DMS 273 treated with DMSO at 0.1 percent for 48 hours (cell line): ENCODE measurements around the gene POLR3C.
"Not testable (repeated sequence)": the region's sequence is repeated elsewhere in the genome, so short reads cannot be mapped to it uniquely, and the experiment has no call there.

Source experiments
- DNase-seq: peaks from one replicate; lab custom pipeline; 2025; lab: John Stamatoyannopoulos, UW

The POLR3C gene

GRCh38 chr1:145822779-145823331 is 1.1 kb upstream of the POLR3C start:
- not testable (repeated sequence) for DNase-seq

DNA sequence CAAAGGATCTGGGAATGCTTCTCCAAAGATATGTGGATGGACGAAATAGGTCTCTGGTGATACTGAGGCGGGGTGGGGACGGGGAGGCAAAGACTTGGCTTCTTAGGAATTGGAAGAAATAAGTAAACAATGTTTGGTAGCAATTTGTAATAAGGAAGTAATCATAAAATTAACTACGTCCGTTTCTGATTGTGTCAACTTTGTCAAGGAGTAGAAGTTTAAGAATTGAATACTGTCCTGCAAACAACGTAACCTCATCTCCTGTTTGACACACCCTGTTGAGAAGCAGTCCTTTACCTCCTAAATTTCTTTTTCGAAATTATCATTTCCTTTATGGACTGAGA is 471 bp downstream of the POLR3C start:
- no peak for DNase-seq

GRCh38 chr1:145826030-145826429 is 2.0 kb downstream of the POLR3C start:
- no peak for DNase-seq

- no peak for DNase-seq
Observed at GRCh38 chr1:145827966-145828365, 4.0 kb downstream of the POLR3C start.

DNA sequence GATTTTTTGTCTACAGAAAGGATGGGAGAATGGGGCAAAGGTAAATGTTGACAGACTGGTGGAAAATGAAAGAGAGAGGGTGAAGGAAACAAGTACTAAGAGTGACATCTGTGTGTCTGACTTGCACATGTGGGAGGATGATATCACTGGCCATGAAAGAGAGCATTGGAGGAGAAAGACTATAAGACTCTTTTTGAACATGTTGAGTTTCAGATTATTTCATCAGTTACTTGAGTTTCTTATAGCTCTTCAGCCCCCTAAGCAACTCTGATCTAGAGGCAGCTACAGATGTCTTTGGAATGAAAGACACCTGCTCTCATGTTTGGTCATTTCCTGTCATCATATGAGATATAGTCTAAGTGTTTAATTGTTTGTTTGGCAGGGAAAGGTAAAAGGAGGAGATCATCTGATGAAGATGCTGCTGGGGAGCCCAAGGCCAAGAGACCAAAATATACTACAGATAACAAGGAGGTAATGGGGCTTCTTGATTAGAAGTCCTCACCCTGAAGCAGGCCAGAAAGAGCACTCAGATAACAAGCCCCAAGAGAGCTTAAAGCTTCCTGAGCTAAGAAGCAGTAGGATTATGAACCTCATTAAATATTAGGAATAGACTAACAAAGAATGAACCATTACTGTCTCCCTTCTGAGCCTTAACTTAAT is 4.5 kb downstream of the POLR3C start:
- DNase-seq = no peak

DNA sequence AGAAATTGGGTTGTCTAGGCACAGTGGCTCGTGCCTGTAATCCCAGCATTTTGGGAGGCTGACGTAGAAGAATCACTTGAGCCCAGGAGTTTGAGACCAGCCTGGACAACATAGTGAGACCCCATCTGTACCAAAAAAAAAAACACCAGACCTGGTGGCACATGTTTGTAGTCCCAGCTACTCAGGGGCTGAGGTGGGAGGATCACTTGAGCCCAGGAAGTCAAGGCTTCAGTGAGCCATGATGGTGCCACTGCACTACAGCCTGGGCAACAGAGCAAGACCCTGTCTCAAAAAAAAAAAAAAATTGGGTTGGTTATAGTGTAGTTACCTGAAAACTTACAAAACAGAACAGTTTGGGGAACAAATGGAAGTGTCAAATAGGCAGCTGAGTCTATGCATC is 6.8 kb downstream of the POLR3C start:
- not testable (repeated sequence) for DNase-seq

DNA sequence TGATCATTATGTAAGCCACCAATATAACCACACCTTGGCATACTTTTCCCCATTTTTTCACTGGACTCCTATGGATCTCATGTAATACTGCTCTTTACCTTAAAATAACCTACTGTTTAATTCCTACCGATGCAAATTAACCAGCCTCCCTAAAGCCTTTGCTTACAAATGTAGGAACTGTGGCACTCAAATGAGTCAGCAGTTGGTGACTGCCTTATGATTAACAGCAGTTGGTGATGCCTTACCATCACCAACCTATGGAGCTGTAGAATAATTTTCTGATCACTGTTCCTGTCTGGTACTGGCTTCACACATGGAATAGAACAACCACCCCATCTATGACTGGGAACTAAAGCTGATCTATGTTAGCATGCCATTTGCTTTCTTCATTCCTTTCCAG is 13.7 kb downstream of the POLR3C start:
- no peak for DNase-seq

DNA sequence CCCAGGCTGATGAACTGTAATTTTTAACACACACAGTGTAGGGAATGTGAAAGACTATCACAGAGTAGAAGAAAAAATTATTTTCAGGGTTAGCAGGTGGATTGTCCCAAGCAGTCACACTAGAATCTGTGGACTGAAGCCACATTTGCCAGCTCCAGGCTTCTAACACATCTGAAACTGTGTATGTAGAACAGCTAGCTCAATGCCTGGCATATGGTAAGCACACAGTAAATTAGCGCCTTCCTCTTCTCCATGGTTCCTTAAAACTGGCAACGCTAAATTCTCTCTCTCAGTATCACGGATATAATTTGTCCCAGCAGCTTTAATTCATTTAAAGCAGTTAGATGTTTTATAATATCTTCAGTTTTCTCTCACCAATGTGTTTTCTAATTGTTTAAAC is 19.0 kb downstream of the POLR3C start:
- DNase-seq = no peak

- peak; percentile 43 for DNase-seq
Observed at GRCh38 chr1:145845144-145845513, 21.1 kb downstream of the POLR3C start.

DNA sequence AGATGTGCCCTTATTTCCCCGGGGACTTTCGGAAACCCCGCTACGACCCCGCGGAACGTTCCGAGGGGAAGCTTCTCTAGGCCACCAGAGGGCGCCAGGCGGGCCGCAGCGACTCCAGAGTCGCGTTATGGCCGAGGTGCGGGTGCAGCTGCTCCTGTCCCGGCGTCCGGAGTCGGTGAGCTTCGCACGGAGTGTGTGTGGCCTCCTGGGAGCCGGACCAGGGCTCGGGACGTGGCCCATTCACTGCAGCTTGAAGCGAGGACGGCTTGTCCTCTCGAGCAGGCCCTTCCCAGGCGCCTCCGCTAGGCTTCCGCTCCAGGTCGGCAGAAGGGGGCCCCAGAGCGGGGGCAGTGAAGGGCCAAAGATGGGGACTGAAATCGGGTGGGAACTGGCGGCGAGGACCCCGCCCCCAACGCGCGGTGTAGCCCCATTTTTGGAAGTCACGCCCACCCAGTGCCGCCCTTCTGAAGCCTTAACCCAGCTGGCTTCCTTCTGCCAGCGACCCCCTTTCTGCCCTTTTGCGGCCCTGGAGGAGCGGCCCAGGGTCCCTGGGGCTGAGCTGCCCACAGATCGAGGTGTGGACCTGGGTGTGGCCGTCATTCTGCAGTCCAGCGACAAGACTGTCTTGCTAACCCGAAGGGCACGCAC is 21.6 kb downstream of the POLR3C start, which contains the start of gene NUDT17:
TSS of gene NUDT17 (plus strand) at position 117 of the 648 bp plus-strand sequence. CDS start at position 128, 11 bp downstream.
- DNase-seq = peak; percentile 43

DNA sequence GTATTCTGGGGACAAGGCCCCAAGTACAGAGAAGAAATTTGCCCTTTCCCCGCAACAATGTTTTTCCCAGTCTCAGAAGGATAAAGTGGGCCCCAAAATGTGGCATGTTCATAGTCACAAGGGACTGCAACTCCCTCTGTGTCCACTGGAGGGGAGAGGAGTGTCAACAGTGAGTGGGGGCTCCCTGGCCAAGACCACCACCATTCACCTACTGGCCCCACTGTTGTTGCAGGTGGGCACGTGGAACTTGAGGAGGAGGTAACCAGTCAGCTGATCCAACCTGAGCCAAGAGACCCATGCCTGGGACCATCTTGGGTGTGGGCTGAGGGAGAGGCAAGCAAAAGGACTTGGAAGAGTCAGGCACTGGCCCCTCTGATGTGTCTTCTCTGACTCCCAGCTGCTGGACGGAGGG is 22.2 kb downstream of the POLR3C start:
- DNase-seq = no peak

GRCh38 chr1:145847827-145848226 is 23.8 kb downstream of the POLR3C start:
- no peak for DNase-seq

DNA sequence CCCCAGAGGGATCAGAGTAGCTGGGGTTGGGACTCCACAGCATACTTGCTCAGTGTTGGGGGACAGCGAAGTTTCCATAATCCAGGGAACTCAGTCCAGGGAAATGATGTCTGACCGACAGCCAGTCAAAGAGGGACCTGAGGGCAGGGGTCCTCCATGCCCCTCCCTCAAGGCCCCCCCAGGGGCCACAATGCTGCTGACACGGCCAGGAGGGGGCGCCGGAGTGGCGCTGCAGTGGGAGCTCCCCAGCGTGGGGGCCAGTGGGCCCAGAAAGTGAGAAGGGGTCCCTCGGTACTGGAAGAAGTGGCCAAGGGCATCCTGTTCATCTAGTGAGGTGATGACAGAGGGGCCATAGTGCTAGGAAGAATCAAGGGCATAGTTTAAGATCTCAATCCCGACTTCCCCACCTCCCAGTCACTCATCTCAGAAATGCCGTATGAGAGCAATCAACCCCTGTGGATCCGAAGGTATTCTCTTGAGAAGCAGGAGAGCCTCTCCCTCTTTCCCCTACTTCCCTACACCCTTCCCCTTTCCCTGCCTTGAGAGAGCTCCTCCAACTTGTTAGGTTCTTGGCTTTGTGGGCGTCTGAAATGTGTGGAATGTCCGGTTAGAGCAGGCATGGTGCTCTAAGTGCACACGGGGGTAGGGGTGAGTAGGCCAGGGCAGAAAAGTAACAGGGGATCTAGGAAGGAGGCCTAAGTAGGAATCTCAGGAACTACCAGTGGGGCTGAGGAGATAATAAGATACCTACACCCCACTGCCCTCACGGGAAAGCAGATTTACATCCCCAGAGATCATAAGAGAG is 25.6 kb downstream of the POLR3C start:
- DNase-seq = no peak

- no peak for DNase-seq
Observed at GRCh38 chr1:145855426-145855948, 31.5 kb downstream of the POLR3C start.

- no peak for DNase-seq
Observed at GRCh38 chr1:145857170-145857569, 33.2 kb downstream of the POLR3C start.

DNA sequence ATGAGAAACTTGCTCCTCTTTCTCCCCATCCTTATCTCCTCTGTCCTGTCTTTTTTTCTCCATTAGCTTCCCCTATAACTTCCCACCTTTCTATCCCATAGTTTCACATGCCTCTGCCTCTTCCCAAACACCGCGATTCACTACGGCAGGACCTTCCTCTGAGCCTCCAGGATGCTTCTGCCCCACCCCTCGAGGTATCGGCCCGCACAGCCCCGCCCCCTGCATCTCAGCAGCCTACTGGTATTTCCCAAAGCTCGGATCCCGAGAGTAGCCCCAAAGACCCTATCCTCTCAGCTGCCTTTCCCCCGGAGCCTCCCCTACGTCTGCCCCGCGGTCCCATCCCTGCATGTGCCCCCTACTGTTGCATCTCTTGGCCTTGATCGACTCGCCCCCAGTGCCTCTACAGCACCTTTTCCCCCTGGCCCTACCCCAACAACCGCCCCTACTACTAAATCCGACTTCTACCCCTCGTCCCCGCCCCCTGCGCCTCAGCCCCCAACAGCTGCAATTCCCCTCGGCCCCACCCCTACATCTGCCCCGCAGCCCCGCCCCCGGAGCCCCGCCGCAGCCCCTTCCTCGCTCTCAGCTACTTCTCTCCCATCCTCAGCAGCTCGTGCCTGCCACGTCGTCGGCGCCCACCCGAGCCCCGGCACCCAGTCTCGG is 34.4 kb downstream of the POLR3C start:
- DNase-seq = peak; percentile 64

DNA sequence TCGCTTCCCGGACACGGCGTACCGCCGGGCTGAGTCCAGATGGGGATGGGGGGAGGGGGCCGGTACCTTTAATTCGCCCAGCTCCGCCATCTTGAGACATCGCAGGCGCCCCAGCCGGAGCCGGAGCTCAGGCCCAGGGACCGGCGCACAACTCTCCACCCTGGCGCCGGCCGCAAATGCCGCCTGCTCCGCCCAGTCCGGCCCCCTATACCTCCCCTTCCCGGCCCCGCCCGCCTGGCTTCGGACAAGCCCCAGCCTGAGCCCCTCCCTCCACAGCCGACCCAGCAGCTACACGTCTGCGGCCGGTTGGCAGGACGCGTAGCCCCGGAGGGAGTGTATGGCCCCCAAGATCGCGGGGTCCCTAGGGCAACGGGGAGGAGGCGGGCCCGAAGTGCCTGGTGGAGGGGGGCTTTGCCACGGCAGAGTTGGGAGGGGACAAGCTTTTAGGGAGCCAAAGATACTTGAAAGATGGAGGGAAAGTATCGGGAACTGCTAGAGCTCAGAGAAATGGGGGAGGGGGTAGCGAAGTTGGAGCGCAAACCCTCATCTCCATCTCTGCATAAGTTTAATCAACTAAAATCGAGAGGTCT is 35.0 kb downstream of the POLR3C start, which contains the start of gene PIAS3:
TSS of gene PIAS3 (minus strand) at position 181 of the 590 bp plus-strand sequence. CDS start at position 90, 91 bp downstream.
- DNase-seq = peak; percentile 91

DNA sequence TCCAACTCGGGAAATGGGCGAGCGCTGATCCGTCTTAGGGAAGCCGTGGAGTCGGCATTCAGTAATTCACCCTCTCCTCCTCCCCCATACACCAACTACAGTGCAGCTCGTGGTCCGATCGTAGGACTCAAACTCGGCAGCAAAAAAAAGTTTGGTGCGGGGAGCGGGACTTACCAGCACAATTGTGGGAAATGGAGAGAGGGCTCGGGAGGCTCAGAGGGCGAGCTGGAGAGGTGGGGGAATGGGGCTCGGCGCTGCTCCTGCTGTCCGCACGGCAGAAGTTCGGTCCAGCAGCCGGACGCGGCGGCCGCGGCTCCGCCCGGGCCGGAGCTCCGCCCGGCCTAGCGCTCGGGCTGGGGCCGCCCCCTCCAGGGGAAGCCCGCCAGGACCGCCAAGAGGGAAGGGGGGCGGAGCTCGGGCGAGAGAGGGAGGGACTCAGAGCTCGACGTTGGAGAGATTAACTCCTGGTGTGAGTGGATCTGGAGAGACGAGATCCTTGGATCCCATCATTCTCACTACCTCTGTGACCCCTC is 35.6 kb downstream of the POLR3C start:
- DNase-seq = peak; percentile 50

DNA sequence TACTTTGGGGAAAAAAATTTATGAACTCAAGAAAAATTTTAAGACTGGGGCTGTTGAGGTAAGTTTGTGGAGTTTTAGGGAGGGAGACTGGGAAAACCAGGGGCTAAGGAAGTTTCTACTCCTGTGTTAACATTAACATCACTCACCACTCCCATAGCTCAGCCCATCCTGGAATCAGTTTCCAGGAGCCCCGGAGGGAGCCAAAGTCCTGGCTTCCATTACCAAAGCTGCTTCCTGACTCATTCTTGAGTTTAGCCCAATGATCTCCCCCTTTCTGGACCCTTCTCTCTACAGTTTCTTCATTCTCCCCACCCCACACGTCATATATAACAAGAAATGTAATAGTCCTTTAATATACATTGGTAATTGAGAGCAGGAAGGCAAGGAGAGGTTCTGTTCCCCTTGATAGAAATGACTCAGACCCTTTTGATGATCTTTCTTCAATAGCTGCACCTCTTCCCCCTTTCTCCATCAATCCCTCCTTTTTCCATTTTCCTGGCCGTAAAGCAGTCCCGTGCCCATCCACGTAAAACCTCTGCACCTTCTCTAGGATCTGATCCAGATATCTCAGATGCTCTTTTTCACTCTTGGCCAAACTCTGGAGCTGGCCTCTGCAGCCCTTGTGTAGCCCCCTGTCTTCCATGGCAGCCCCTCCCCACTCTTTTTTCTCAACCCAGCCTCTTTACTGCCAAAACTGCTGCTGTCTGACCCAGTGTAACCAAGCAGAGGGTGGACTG is 39.5 kb downstream of the POLR3C start:
- DNase-seq = no peak

DNA sequence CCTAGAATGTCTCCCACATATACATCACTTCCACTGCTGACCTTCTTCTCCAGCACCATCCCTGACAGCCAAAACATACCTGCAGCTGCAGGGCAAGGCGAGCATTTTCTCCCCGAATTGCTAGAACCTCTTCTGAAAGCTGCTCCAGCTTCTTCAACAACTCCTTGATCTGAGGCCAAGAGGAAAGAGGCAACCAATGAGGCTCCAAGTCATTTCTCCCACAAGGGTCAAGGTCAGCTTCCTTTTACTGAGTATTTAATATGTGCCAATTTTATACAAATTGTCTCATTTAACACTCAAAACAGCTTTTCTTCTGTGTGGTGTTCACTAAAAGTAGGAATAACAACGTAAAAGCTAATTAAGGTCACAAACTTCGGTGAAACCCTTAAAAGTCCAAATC is 44.2 kb downstream of the POLR3C start:
- no peak for DNase-seq
